Brain microvascular endothelial cell (primary cell): ENCODE measurements around the gene CATSPER3.

ENCODE experiments used
- DNase-seq: peaks from one replicate; pipeline ENCODE4 v3.0.0-alpha.2; 2020
- H3K27ac ChIP-seq: fragments of 250-450 bp; sonication (Bioruptor Pico); 2 replicates; pipeline ENCODE4 v1.5.1; 2020; ENCODE audit warnings: mild to moderate bottlenecking, moderate library complexity
- H3K27me3 ChIP-seq: fragments of 250-450 bp; sonication (Bioruptor Pico); replicated peaks from 2 replicates; pipeline ENCODE4 v1.5.1; 2020; ENCODE audit warnings: mild to moderate bottlenecking
- H3K36me3 ChIP-seq: fragments of 250-450 bp; sonication (Bioruptor Pico); replicated peaks from 2 replicates; pipeline ENCODE4 v1.5.1; 2020; ENCODE audit warnings: mild to moderate bottlenecking
- H3K4me3 ChIP-seq: 2 replicates; pipeline ENCODE4 v1.5.1; 2011; ENCODE audit warnings: low read depth, mild to moderate bottlenecking, control low read depth, low read length, moderate library complexity
- in situ Hi-C: cut with HindIII; loops from 2 replicates; pipeline ENCODE4 v1.10.0; 2017; ENCODE audit warnings: low sequenced_read_pairs, low pct_ligation_motif_present
- TF ChIP-seq, protein P1 (sequence below): IDR thresholded peaks from 2 replicates; pipeline ENCODE4 v1.5.1; 2011; ENCODE audit warnings: low read depth, mild to moderate bottlenecking, moderate library complexity, low read length, control low read depth, inconsistent platforms; ENCODE audit errors: missing control alignments

The CATSPER3 gene

GRCh38 chr5:134967607-134968006, at the start of gene CATSPER3:
Gene CATSPER3, plus strand, starts transcription at chr5:134967907. Its CDS starts 85 bp downstream, at chr5:134967992.
- H3K27me3 ChIP-seq, result no peaks in the 10 kb centered on the region
- TF ChIP-seq, protein P1, sequence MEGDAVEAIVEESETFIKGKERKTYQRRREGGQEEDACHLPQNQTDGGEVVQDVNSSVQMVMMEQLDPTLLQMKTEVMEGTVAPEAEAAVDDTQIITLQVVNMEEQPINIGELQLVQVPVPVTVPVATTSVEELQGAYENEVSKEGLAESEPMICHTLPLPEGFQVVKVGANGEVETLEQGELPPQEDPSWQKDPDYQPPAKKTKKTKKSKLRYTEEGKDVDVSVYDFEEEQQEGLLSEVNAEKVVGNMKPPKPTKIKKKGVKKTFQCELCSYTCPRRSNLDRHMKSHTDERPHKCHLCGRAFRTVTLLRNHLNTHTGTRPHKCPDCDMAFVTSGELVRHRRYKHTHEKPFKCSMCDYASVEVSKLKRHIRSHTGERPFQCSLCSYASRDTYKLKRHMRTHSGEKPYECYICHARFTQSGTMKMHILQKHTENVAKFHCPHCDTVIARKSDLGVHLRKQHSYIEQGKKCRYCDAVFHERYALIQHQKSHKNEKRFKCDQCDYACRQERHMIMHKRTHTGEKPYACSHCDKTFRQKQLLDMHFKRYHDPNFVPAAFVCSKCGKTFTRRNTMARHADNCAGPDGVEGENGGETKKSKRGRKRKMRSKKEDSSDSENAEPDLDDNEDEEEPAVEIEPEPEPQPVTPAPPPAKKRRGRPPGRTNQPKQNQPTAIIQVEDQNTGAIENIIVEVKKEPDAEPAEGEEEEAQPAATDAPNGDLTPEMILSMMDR, result no peak
- no peak within 1 kb of the TSS for H3K27ac ChIP-seq
- no peak within 1 kb of the TSS for H3K4me3 ChIP-seq
- H3K36me3 ChIP-seq, result no peaks in the 10 kb centered on the region
- DNase-seq, result no peak
- in situ Hi-C loops, result no loop called here

DNA sequence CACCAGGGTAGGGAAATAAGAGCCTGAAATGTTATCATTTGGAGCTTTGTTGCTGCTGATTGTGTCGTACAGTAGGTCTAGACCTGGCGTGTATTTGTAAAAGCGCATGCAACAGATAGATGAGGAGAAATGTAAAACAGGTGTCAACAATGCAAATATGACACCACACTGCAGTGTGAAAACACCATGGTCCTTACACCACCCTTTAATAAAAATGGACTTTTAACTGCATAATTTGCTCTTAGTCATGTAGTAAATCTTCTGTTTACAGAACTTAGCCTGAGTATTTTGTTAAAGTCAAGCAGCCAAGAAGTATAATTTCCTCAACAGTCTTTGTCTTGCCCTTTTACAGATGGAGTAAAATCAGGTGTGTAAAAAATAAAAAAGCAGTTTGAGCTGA, 48.8 kb upstream of the CATSPER3 start:
- no peak overlapping the region for H3K27ac ChIP-seq
- no peaks in the 10 kb centered on the region for H3K27me3 ChIP-seq
- H3K36me3 ChIP-seq, result peaks cover 11% of the 10 kb centered on the region
- DNase-seq, result no peak
- TF ChIP-seq, protein P1, result no peak
- no peak overlapping the region for H3K4me3 ChIP-seq
- in situ Hi-C loops, result no loop called here

GRCh38 chr5:134920848-134921575, 46.7 kb upstream of the CATSPER3 start:
- Histone ChIP-seq H3K4me3 (no peak overlapping the region), H3K27ac (no peak overlapping the region), H3K27me3 (no peaks in the 10 kb centered on the region), H3K36me3 (peaks cover 6% of the 10 kb centered on the region)
- in situ Hi-C loops, result no loop called here
- DNase-seq, result no peak
- TF ChIP-seq, protein P1, result no peak

DNA sequence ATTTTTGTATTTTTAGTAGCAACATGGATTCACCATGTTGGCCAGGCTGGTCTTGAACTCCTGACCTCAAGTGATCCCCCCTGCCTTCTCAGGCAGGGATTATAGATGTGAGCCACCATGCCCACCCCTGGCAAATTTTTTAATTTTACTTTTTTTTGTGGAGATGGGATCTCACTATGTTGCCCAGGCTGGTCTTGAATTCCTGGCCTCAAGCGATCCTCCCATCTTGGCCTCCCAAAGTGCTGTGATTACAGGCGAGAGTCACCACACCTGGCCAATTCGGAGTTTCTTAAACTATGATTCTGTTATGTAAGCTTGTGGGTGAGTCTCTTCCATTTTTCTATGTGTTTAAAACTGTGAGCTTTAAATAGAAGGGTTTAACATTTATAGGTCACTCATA, 35.2 kb upstream of the CATSPER3 start:
- in situ Hi-C loops, result no loop called here
- Histone ChIP-seq H3K36me3 (peaks cover 2% of the 10 kb centered on the region), H3K4me3 (no peak overlapping the region), H3K27me3 (no peaks in the 10 kb centered on the region), H3K27ac (no peak overlapping the region)
- DNase-seq, result no peak
- TF ChIP-seq, protein P1, result no peak

GRCh38 chr5:134934202-134934601, 33.5 kb upstream of the CATSPER3 start:
- Histone ChIP-seq H3K4me3 (no peak overlapping the region), H3K27me3 (no peaks in the 10 kb centered on the region), H3K27ac (no peak overlapping the region), H3K36me3 (peaks cover 2% of the 10 kb centered on the region)
- DNase-seq, result no peak
- TF ChIP-seq, protein P1, result no peak
- in situ Hi-C loops, result no loop called here
